ENCODE results near the gene RBMS3.

Gene RBMS3

GRCh38 chr3:29827756-29828155 is 546.9 kb downstream of the RBMS3 start:
- no peak for DNase-seq

DNA sequence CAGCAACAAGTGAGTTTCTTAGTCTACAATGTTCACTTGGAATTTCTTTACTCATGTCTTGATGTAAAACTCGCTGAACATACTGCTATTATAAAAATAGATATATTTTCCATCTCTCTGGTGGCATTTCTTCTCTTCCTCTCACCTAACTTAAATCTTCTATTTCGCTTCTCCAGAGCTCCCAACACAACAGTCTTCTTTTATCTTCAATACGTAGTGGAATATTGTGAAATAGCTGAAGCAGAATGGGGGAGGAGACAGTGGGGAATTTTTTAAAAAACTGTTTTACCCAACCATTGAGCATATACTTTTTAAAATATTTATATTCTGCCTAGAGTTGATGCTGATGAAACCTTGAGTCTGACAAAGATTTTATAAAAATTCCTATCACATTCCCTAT is 548.5 kb downstream of the RBMS3 start:
- no peak for DNase-seq

- no peak for DNase-seq
Observed at GRCh38 chr3:29850641-29851040, 569.8 kb downstream of the RBMS3 start.

GRCh38 chr3:29852767-29853166 is 571.9 kb downstream of the RBMS3 start:
- no peak for DNase-seq

- no peak for DNase-seq
Observed at GRCh38 chr3:29853841-29854397, 573.0 kb downstream of the RBMS3 start.

DNA sequence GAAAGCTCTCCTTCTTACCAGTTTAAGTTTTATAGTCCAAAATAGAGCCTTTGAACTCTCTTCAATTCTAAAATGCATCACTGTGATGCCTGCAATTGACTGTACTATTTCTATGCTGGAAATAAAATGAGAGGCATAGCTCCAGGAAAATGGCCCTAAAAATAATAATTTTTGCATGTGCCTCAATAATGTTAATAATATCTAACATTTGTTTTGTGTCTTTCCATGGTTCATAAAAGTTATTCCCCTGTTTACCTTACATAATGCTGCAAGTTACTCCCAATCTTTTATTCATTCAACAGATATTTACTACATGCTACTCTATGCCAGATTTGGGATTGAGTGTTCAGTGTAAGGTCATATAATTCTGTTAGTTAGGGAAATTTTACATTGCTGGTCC is 574.0 kb downstream of the RBMS3 start:
- no peak for DNase-seq

DNA sequence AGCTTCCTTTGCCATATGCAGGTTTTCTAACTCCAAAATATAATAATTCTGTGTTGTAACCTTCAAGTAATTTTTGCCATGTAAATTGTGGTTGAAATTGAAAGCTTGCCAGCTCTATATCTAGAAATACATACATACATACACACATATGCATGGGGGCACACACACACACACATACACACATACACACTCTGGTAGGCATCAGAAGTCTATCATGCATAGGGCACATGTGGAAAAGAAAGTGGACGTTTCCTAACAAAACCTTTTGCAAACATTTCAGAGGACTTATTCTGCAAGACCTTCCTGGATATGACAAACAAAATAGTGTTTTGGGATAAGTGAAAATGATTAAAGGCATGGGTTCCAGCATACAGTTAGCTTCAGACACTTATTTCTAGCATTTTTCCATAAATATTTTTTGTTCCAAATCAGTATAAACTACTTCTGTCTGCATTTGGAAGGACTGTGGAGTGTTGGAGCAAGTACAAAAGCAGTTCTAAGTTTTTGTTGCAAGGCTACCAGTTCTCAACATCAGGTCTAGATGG is 578.9 kb downstream of the RBMS3 start:
- DNase-seq = no peak

DNA sequence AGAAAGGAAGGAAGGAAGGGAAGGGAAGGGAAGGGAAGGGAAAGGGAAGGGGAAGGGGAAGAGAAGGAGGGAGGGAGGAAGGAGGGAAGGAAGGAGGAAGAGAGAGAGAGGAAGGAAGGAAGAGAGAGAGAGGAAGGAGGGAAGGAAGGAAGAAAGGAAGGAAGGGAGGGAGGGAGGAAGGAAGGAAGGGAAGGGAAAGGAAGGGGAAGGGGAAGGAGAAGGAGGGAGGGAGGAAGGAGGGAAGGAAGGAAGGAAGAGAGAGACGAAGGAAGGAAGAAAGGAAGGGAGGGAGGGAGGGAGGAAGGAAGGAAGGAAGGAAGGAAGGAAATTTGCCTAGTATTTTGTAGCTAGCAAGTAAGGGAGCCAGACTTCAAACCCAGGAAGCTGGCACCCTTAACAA is 583.9 kb downstream of the RBMS3 start:
- DNase-seq = no peak

- DNase-seq = no peak
Observed at GRCh38 chr3:29868543-29869101, 587.8 kb downstream of the RBMS3 start.

DNA sequence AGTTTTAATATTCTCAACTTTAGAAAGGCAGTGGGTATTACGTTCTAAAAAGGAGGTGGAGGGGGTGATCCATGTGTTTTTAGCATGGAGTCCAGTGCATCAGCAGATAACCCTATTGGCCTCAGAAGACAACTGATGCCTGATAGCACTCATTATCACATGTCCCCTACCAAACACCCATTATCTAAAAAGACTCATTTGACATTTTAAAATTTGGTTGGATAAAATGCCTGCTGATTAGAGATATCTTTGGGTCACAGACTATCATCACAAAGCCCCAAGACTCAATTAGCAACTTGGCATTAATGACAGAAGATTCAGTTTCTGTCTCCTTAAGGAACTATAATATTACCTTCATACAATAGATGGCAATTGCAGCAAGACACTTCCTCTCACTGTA is 589.3 kb downstream of the RBMS3 start:
- DNase-seq = no peak

GRCh38 chr3:29871087-29871486 is 590.2 kb downstream of the RBMS3 start:
- no peak for DNase-seq

GRCh38 chr3:29880809-29881208 is 599.9 kb downstream of the RBMS3 start:
- no peak for DNase-seq

GRCh38 chr3:29887451-29887850 is 606.6 kb downstream of the RBMS3 start:
- DNase-seq = no peak

DNA sequence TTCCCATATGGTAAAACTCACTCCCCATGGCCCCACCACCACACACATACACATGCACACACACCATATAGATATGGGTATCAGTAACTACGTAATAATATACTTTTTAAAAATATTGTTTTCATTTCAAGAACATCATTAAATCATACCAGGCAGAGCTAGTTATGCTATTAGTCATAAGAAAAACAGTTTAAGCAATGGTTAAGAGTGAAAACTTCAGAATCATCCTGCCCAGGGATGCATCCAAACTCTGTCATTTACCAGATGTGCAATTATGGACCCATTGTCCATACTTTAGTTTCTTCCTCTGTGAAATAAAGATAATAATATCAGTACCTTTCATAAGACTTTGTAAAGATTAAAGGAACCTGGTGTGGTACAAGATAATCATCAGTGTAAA is 608.3 kb downstream of the RBMS3 start:
- DNase-seq = no peak

GRCh38 chr3:29890801-29891200 is 609.9 kb downstream of the RBMS3 start:
- no peak for DNase-seq

- peak; percentile 2 for DNase-seq
Observed at GRCh38 chr3:29892976-29893554, 612.2 kb downstream of the RBMS3 start.

DNA sequence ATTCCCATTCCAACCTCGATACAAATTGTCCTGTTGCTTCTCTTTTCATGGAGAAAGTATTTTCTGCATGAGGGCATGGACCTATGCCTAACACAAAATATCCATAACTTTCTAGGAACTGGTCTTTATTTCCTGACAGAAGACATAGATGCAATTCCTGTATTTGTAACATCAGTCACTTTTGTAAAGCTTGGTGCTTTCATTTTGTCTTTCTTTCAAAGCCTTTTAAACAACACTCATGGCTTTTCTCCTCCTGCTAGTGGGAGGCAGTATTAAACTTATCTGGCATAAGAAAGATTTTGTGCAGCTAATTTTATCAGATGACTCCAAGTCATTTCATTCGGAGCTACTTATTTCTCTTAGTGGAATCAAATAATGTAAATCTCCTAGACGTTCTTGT is 616.0 kb downstream of the RBMS3 start:
- DNase-seq = no peak

- DNase-seq = no peak
Observed at GRCh38 chr3:29898171-29898965, 617.5 kb downstream of the RBMS3 start.

- no peak for DNase-seq
Observed at GRCh38 chr3:29899021-29899420, 618.1 kb downstream of the RBMS3 start.

- no peak for DNase-seq
Observed at GRCh38 chr3:29901097-29901496, 620.2 kb downstream of the RBMS3 start.

DNA sequence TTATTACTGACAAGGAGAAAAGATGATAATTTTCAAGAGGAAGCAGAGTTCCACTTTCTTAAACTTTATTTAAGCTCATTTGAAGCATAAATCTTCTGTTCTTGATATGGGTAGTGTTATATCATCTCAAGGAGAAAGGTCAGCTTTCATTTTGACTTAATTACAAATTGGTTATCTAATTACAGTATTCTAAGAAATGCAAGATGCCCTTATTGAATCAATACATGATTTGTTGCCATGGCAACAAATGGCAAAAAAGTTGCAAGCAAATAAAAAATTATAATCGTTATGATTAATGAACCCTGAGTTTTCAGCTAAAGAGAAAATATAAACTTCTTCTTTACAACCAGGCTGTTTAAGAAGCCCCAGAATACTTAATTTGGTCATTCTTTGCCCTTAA is 622.7 kb downstream of the RBMS3 start:
- DNase-seq = no peak

GRCh38 chr3:29906906-29907305 is 626.0 kb downstream of the RBMS3 start:
- no peak for DNase-seq

DNA sequence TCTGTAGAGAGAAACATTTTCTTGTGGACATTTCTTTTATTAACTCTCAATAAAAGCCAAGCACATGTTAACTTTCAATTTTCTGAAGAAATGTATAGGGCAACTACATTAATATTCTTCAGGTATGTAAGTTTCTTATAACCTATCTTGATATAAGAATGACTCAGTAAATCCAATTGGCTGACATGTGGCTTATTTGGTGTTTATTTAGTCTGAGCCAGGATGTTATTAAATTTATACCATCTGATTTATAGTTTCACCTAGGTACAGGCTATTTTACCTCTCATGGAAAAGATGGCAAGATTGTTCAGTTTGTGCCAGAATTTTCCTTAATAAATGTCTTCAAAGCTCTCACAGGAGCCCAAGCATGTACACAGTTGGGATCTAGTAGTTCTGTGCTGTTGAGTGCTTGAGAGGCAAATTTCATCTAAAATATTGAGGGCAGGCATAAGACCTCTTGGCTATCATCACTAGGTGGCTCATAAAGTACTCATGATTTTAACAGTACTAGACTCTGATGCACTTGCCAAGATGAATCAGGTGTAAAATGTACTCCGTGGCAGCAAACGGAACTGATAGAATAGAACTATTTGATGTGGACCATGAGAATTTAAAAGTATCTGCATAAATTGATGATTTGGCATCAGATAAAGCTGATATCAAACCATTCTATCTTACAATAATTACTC is 631.9 kb downstream of the RBMS3 start:
- no peak for DNase-seq
